Measurements from ENCODE around the gene UNC13C. TPM values are rescaled to one million over a fixed set of nuclear protein-coding genes. Genes with fewer than 3 reads are reported as not detected.

Gene UNC13C
- total RNA-seq, 4 donors from 2014 or later, result 0.21 to 16.8 TPM; not detected in 2

DNA sequence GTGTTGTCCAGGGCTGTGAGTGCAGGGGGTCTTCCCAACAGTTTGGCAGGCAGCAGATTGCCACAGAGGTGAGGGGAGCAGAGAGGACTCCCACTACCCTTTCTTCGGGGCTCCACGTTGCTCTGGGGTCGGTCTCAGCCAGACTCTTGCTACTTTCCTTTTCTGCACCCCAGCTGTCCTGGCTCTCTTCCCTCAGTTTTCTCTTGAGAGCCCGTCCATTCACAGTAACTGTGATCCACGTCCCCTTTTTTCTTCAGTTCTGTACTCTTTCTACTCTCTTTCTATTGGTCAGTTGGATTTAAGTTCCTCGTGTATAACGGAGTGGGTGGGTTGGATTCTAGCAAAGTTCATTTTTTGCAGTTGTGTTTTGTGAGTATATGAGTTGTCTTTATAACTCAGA is 105.8 kb downstream of the UNC13C start:
- TF ChIP-seq POLR2A (IDR thresholded peaks at IDR 0.05), result no peak
- TF ChIP-seq, protein P1, sequence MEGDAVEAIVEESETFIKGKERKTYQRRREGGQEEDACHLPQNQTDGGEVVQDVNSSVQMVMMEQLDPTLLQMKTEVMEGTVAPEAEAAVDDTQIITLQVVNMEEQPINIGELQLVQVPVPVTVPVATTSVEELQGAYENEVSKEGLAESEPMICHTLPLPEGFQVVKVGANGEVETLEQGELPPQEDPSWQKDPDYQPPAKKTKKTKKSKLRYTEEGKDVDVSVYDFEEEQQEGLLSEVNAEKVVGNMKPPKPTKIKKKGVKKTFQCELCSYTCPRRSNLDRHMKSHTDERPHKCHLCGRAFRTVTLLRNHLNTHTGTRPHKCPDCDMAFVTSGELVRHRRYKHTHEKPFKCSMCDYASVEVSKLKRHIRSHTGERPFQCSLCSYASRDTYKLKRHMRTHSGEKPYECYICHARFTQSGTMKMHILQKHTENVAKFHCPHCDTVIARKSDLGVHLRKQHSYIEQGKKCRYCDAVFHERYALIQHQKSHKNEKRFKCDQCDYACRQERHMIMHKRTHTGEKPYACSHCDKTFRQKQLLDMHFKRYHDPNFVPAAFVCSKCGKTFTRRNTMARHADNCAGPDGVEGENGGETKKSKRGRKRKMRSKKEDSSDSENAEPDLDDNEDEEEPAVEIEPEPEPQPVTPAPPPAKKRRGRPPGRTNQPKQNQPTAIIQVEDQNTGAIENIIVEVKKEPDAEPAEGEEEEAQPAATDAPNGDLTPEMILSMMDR (IDR thresholded peaks at IDR 0.05), result no peak
- H3K27ac ChIP-seq, result no peak overlapping the region
- no peaks in the 10 kb centered on the region for H3K4me1 ChIP-seq
- intact Hi-C loops (cut with DNase I; ENCODE audit: low total_unique reads), result no loop called here
- H3K36me3 ChIP-seq, result no peaks in the 10 kb centered on the region
- no peak overlapping the region for H3K4me3 ChIP-seq
- H3K27me3 ChIP-seq, result no peaks in the 10 kb centered on the region
- H3K9me3 ChIP-seq, result no peaks in the 10 kb centered on the region
- DNase-seq, result no peak

DNA sequence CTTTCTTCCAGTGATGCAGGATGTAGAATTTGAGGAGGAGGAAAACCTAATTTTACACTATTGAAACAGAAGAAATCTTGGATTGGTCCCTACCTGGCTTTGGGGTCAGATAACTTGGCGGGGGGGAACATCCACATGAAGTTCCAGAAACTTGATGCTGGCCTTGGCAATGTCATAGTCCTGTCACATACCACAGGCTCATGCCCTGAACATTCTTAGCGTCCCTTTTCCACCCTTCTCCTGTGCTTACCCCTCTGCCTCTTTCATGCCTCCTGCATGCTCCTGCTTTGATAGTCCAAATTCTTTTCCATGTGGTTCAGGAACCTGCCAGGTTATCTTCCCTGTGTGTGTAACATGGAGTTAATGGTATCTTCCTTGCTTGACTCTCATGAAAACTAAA is 110.6 kb downstream of the UNC13C start:
- no peak for DNase-seq
- TF ChIP-seq, protein P1 (IDR thresholded peaks at IDR 0.05), result no peak
- no peak for TF ChIP-seq POLR2A (IDR thresholded peaks at IDR 0.05)
- no peaks in the 10 kb centered on the region for H3K4me1 ChIP-seq
- no peaks in the 10 kb centered on the region for H3K36me3 ChIP-seq
- H3K27me3 ChIP-seq, result no peaks in the 10 kb centered on the region
- no peak overlapping the region for H3K4me3 ChIP-seq
- intact Hi-C loops (cut with DNase I; ENCODE audit: low total_unique reads), result no loop called here
- no peaks in the 10 kb centered on the region for H3K9me3 ChIP-seq
- no peak overlapping the region for H3K27ac ChIP-seq

DNA sequence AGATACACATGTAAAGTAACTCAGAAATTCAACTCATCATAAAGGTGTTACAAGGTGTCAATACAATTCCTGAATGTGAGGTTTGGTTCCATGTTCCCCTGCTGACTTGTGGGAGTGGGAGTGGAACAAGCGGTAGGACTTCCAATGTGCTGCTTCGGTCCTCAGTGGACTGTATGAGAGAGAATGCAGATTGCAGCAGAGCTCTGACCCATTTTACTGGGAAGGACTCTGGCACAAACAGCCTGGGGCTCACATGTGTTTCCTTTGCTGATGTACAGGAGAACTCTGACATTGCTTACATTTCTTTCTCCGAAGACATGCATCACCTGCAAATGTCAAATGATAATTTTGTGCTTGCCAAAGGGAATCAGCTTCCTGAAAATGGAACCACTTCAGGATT is 111.5 kb downstream of the UNC13C start:
- no peak overlapping the region for H3K4me3 ChIP-seq
- intact Hi-C loops (cut with DNase I; ENCODE audit: low total_unique reads), result no loop called here
- H3K36me3 ChIP-seq, result no peaks in the 10 kb centered on the region
- no peaks in the 10 kb centered on the region for H3K9me3 ChIP-seq
- H3K4me1 ChIP-seq, result no peaks in the 10 kb centered on the region
- DNase-seq, result no peak
- TF ChIP-seq POLR2A (IDR thresholded peaks at IDR 0.05), result no peak
- TF ChIP-seq, protein P1 (IDR thresholded peaks at IDR 0.05), result no peak
- H3K27me3 ChIP-seq, result no peaks in the 10 kb centered on the region
- no peak overlapping the region for H3K27ac ChIP-seq

DNA sequence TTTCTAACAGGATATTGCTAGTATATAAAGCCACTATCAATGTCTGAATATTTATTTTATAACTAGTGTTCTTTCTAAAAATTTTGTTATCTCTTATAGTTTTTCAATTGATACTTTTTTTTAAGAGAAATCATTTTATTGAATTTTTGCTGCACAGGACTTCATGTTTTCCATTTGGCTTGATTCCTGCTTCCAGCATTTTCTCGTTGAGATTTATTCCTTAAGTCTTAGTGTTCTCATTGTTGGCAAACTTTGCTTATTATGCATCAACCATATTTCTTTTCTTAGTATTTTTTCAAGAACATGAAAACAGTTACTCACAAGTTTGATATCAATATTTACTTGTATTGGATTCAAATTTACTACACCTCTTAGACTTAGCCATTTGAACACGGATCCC is 113.4 kb downstream of the UNC13C start:
- no peak for TF ChIP-seq POLR2A (IDR thresholded peaks at IDR 0.05)
- TF ChIP-seq, protein P1 (IDR thresholded peaks at IDR 0.05), result no peak
- Histone ChIP-seq H3K4me3 (no peak overlapping the region), H3K36me3 (no peaks in the 10 kb centered on the region), H3K27me3 (no peaks in the 10 kb centered on the region), H3K4me1 (no peaks in the 10 kb centered on the region), H3K9me3 (no peaks in the 10 kb centered on the region), H3K27ac (no peak overlapping the region)
- DNase-seq, result no peak
- intact Hi-C loops (cut with DNase I; ENCODE audit: low total_unique reads), result no loop called here

DNA sequence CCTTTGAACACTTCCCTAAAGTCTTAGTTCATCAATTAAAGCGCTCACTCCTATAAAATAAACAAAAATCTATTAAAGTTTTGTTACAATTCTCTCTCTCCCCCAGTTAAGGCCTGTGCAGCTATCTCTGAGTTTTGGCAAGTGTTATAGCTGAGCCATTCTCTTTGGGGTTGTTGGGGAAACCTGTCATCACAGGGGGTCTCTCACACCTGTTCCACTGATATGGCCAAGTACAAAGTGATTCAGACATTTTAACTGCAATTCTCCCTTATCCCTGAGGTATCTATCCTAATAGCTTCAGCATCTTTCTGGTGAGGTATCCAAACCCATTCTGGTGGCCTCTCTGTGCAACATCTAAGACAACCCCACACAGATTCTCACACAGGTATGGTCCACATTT is 116.4 kb downstream of the UNC13C start:
- no peak for TF ChIP-seq POLR2A (IDR thresholded peaks at IDR 0.05)
- TF ChIP-seq, protein P1 (IDR thresholded peaks at IDR 0.05), result no peak
- Histone ChIP-seq H3K4me1 (no peaks in the 10 kb centered on the region), H3K27me3 (no peaks in the 10 kb centered on the region), H3K9me3 (no peaks in the 10 kb centered on the region), H3K36me3 (no peaks in the 10 kb centered on the region), H3K27ac (no peak overlapping the region), H3K4me3 (no peak overlapping the region)
- DNase-seq, result no peak
- intact Hi-C loops (cut with DNase I; ENCODE audit: low total_unique reads), result no loop called here
